ENCODE data around the gene CST3. TPM values are rescaled to one million over a fixed set of nuclear protein-coding genes. Genes with fewer than 3 reads are reported as not detected.

CST3 gene
- total RNA-seq, 2 donors from 2014 or later, result 884 to 914 TPM

- Histone ChIP-seq H3K27ac (no peak overlapping the region), H3K9me3 (no peaks in the 10 kb centered on the region), H3K4me1 (peaks cover 0 to 23% of the 10 kb centered on the region in 2 donors), H3K36me3 (no peaks in the 10 kb centered on the region), H3K27me3 (no peaks in the 10 kb centered on the region), H3K4me3 (no peak overlapping the region)
- DNase-seq (ENCODE audit: low spot score), result no peak
- TF ChIP-seq CTCF (IDR thresholded peaks at IDR 0.05), result no peak
These were observed 3.2 kb upstream of the CST3 start for GRCh38 chr20:23640671-23641667.

DNA sequence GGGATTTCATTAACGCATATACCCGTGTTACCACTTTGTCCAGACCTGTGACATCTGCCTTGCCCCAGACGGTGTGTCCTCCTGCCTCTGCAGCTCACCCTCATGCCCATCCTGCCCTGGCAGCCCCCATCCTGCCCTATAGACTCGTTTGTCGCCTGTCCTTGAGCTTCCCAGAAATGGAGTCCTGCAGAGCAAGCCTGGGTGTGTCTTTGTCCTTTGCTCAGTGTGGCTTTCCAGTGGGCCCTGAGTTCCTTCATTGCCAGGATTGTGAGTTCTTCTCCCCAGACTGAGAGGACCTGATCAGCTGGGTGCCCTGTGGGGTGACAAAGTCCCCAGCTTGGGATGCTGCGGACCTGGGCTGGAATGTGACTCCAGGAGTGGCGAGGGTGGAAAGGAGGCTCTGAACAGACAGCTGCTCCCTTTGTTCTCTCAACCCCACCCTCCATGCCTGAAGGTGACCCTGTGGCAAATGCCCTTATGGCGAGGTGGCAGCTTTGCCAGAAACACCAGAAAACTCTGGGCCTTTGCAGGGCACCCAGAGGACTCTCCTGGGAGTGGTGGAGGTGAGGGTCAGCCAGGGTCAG lies 2.4 kb upstream of the CST3 start:
- H3K4me3 ChIP-seq, result no peak overlapping the region

GRCh38 chr20:23639490-23639958 lies 1.8 kb upstream of the CST3 start:
- Histone ChIP-seq H3K9me3 (no peaks in the 10 kb centered on the region), H3K36me3 (no peaks in the 10 kb centered on the region), H3K4me1 (peaks cover 0 to 37% of the 10 kb centered on the region in 2 donors), H3K27me3 (no peaks in the 10 kb centered on the region), H3K27ac (no peak overlapping the region), H3K4me3 (no peak overlapping the region)
- no peak for DNase-seq (ENCODE audit: low spot score)
- no peak for TF ChIP-seq CTCF (IDR thresholded peaks at IDR 0.05)

More for the DNA sequence above, 2.4 kb upstream of the CST3 start:
- no peak for DNase-seq (ENCODE audit: low spot score)
- H3K27me3 ChIP-seq, result no peaks in the 10 kb centered on the region
- no peaks in the 10 kb centered on the region for H3K36me3 ChIP-seq
- no peak overlapping the region for H3K27ac ChIP-seq
- peaks cover 0 to 31% of the 10 kb centered on the region in 2 donors for H3K4me1 ChIP-seq
- TF ChIP-seq CTCF (IDR thresholded peaks at IDR 0.05), result no peak
- H3K9me3 ChIP-seq, result no peaks in the 10 kb centered on the region

- H3K9me3 ChIP-seq, result no peaks in the 10 kb centered on the region
- TF ChIP-seq CTCF (IDR thresholded peaks at IDR 0.05), result no peak
- no peaks in the 10 kb centered on the region for H3K27me3 ChIP-seq
- no peak for DNase-seq (ENCODE audit: low spot score)
- peaks cover 10% of the 10 kb centered on the region for H3K36me3 ChIP-seq
- H3K27ac ChIP-seq, result peak overlapping the region in 1 of 2 donors; percentile 98
- no peak overlapping the region for H3K4me3 ChIP-seq
- H3K4me1 ChIP-seq, result peaks cover 0 to 49% of the 10 kb centered on the region in 2 donors
These were observed 554 bp upstream of the CST3 start for GRCh38 chr20:23638309-23638708.

DNA sequence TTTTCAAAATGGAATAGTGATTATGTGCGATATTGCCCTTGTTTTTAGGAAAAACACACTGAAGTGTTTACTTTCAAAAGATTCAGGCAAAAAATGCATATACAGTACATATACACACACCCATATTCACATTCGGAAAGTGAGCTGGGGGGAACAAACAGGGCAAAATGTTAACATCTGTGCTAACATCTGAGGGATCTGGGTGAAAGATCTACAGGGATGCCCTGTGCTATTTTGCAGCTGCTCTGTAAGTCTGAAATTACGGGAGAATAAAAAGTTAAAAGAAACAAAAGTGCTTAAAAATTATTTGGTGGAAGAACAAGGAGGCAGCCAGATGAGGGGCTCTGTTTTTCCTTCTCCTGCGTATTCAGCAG lies 860 bp downstream of the CST3 start:
- H3K27me3 ChIP-seq, result no peaks in the 10 kb centered on the region
- no peaks in the 10 kb centered on the region for H3K9me3 ChIP-seq
- H3K4me3 ChIP-seq, result peak overlapping the region; percentile 83 to 97
- peaks cover 21% of the 10 kb centered on the region for H3K36me3 ChIP-seq
- H3K4me1 ChIP-seq, result peaks cover 0 to 43% of the 10 kb centered on the region in 2 donors
- no peak for TF ChIP-seq CTCF (IDR thresholded peaks at IDR 0.05)
- no peak for DNase-seq (ENCODE audit: low spot score)
- peak overlapping the region; percentile 98 for H3K27ac ChIP-seq

Data from right atrium auricular region (tissue), 2 donors.